ENCODE results near the gene CCDC8.

Gene CCDC8

GRCh38 chr19:46452186-46452585 lies 38.8 kb upstream of the CCDC8 start:
- TF ChIP-seq CTCF (IDR thresholded peaks at IDR 0.05; ENCODE audit: low read depth, low read length, missing control alignments) = no peak
- no peak for DNase-seq (ENCODE audit: low read depth)
- no peak overlapping the region for H3K4me3 ChIP-seq (ENCODE audit: low read depth, low read length)

GRCh38 chr19:46451352-46451751 lies 38.0 kb upstream of the CCDC8 start:
- no peak for DNase-seq (ENCODE audit: low read depth)
- H3K4me3 ChIP-seq (ENCODE audit: low read depth, low read length) = no peak overlapping the region
- TF ChIP-seq CTCF (IDR thresholded peaks at IDR 0.05; ENCODE audit: low read depth, low read length, missing control alignments) = no peak

GRCh38 chr19:46450737-46451136 lies 37.4 kb upstream of the CCDC8 start:
- no peak for TF ChIP-seq CTCF (IDR thresholded peaks at IDR 0.05; ENCODE audit: low read depth, low read length, missing control alignments)

DNA sequence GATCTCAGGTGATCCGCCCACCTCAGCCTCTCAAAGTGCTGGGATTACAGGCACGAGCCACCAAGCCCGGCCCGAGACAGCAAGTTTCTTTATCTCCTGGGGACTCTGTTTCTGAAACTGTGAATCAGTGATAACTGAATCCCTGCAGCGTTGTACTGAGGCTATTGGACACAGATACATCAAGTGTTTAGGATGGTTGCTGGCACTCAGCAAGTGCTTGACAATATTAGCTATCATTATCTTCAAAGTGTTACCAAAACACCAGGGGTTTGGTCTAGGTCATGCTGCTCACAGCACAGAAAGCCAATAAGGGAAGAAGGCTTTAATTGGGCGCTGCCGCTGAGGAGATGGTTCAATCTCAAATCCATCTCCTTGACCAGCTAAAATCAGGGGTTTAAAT lies 35.9 kb upstream of the CCDC8 start:
- no peak for TF ChIP-seq CTCF (IDR thresholded peaks at IDR 0.05; ENCODE audit: low read depth, low read length, missing control alignments)
- DNase-seq (ENCODE audit: low read depth) = no peak

More at GRCh38 chr19:46450737-46451136, 37.4 kb upstream of the CCDC8 start:
- DNase-seq (ENCODE audit: low read depth) = no peak
- no peak overlapping the region for H3K4me3 ChIP-seq (ENCODE audit: low read depth, low read length)

DNA sequence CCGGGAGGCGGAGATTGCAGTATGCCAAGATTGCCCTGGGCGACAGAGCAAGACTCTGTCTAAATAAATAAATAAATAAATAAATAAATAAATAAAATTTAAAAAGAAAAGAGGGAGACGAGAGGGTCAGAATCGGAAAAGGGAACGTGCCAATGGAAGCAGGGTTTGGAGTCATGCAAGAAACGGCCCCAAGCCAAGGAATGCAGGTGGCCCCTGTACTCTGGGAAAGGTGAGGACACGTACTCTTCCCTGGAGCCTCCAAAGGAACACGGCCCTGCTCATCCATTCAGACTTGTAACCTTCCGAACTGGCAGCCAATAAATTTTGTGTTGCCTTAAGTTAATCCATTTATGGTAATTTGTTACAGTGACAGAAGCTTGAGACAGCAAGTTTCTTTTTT lies 35.2 kb upstream of the CCDC8 start:
- no peak for TF ChIP-seq CTCF (IDR thresholded peaks at IDR 0.05; ENCODE audit: low read depth, low read length, missing control alignments)
- no peak overlapping the region for H3K4me3 ChIP-seq (ENCODE audit: low read depth, low read length)
- no peak for DNase-seq (ENCODE audit: low read depth)

More for the DNA sequence above, 35.9 kb upstream of the CCDC8 start:
- no peak overlapping the region for H3K4me3 ChIP-seq (ENCODE audit: low read depth, low read length)

DNA sequence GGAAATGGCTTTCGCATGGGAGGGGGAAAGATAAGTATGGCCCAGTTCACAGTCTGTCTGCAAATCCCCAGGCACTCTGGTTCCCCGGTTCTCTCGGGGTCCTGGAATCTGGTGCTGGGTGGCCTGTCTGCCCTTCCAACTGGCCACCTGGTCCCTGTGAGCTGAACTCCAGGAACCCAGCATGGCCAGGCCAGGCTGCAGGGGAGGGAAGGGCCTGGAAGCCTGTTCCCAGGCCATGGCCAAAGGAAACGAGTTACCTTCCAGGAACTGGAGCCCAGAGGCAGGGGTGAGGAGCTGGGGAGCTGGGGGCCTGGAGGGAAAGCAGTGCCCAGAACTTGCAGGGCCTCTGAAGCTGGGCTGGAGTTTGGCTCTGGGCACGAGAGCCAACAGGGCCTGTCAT lies 34.5 kb upstream of the CCDC8 start:
- DNase-seq (ENCODE audit: low read depth) = no peak
- TF ChIP-seq CTCF (IDR thresholded peaks at IDR 0.05; ENCODE audit: low read depth, low read length, missing control alignments) = no peak
- H3K4me3 ChIP-seq (ENCODE audit: low read depth, low read length) = no peak overlapping the region

DNA sequence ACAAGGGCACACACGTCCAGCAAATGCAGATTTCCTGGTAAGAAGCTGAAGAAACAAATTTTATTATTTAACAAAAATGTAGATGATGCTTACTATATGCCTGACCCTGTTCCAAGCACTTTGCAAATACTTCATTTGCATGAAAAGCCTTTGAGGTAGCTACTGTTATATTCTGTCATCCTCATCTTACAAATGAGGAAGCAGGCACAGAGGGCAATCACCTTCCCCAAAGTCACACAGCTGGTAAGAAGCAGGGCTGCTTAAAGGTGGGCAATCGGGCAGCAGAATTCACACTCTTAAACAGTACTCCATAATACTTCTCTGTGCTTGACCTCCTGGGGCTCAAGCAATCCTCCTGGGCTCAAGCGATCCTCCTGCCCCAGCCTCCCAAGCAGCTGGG lies 33.6 kb upstream of the CCDC8 start:
- no peak for DNase-seq (ENCODE audit: low read depth)
- TF ChIP-seq CTCF (IDR thresholded peaks at IDR 0.05; ENCODE audit: low read depth, low read length, missing control alignments) = no peak
- no peak overlapping the region for H3K4me3 ChIP-seq (ENCODE audit: low read depth, low read length)
